HepG2 (cell line): Measurements from ENCODE around the gene ADRA2A.

Experiments
- CTCF ChIP-seq: sonication (generic); formaldehyde crosslinking; IDR thresholded peaks from 2 replicates; pipeline ENCODE4 v1.5.0; 2020; ENCODE audit warnings: mild to moderate bottlenecking, missing genetic modification reagents, moderate library complexity
- FOSL2 ChIP-seq: sonication (generic); formaldehyde crosslinking; IDR thresholded peaks from 2 replicates; pipeline ENCODE4 v1.4.0; 2020; ENCODE audit warnings: missing genetic modification reagents
- KDM1A ChIP-seq: IDR thresholded peaks from 2 replicates; pipeline ENCODE4 v1.6.1; 2016; ENCODE audit warnings: missing compliant biosample characterization
- MTA1 ChIP-seq: sonication (generic); formaldehyde crosslinking; IDR thresholded peaks from 2 replicates; pipeline ENCODE4 v1.4.0; 2020; ENCODE audit warnings: missing genetic modification reagents, mild to moderate bottlenecking, borderline replicate concordance
- SKIL ChIP-seq: sonication (generic); formaldehyde crosslinking; IDR thresholded peaks from 2 replicates; pipeline ENCODE4 v1.8.0; 2022; ENCODE audit warnings: missing genetic modification reagents, mild to moderate bottlenecking, moderate library complexity, borderline replicate concordance
- SMARCC2 ChIP-seq: fragments of 450-650 bp; IDR thresholded peaks from 2 replicates; pipeline ENCODE4 v1.6.1; 2017; ENCODE audit warnings: antibody characterized with exemption, mild to moderate bottlenecking
- SP5 ChIP-seq: IDR thresholded peaks from 2 replicates; pipeline ENCODE4 v1.6.1; 2016; ENCODE audit warnings: low read depth, borderline replicate concordance
- SRSF1 ChIP-seq: fragments of 200-400 bp; formaldehyde crosslinking; optimal IDR thresholded peaks from 2 replicates; pipeline ENCODE3; 2017; ENCODE audit warnings: mild to moderate bottlenecking, low read depth, low read length, moderate library complexity
- ZBTB14 ChIP-seq: sonication (generic); formaldehyde crosslinking; IDR thresholded peaks from 2 replicates; pipeline ENCODE4 v1.4.0; 2020; ENCODE audit warnings: missing genetic modification reagents
- ZNF274 ChIP-seq: sonication (generic); formaldehyde crosslinking; IDR thresholded peaks from 2 replicates; pipeline ENCODE4 v1.5.1; 2020; ENCODE audit warnings: mild to moderate bottlenecking, missing genetic modification reagents
- TF ChIP-seq, protein P1 (sequence below): sonication (generic); formaldehyde crosslinking; IDR thresholded peaks from 2 replicates; pipeline ENCODE4 v1.4.0; 2020; ENCODE audit warnings: missing genetic modification reagents

GRCh38 chr10:111037858-111038257 is 39.0 kb upstream of the ADRA2A start:
- TF ChIP-seq, protein P1, sequence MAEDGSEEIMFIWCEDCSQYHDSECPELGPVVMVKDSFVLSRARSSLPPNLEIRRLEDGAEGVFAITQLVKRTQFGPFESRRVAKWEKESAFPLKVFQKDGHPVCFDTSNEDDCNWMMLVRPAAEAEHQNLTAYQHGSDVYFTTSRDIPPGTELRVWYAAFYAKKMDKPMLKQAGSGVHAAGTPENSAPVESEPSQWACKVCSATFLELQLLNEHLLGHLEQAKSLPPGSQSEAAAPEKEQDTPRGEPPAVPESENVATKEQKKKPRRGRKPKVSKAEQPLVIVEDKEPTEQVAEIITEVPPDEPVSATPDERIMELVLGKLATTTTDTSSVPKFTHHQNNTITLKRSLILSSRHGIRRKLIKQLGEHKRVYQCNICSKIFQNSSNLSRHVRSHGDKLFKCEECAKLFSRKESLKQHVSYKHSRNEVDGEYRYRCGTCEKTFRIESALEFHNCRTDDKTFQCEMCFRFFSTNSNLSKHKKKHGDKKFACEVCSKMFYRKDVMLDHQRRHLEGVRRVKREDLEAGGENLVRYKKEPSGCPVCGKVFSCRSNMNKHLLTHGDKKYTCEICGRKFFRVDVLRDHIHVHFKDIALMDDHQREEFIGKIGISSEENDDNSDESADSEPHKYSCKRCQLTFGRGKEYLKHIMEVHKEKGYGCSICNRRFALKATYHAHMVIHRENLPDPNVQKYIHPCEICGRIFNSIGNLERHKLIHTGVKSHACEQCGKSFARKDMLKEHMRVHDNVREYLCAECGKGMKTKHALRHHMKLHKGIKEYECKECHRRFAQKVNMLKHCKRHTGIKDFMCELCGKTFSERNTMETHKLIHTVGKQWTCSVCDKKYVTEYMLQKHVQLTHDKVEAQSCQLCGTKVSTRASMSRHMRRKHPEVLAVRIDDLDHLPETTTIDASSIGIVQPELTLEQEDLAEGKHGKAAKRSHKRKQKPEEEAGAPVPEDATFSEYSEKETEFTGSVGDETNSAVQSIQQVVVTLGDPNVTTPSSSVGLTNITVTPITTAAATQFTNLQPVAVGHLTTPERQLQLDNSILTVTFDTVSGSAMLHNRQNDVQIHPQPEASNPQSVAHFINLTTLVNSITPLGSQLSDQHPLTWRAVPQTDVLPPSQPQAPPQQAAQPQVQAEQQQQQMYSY (CRISPR knock-in tag), result no peak
- TF ChIP-seq FOSL2 (CRISPR knock-in tag), result no peak
- TF ChIP-seq KDM1A (CRISPR knock-in tag), result no peak
- TF ChIP-seq SP5 (CRISPR knock-in tag), result no peak
- no peak for TF ChIP-seq CTCF (CRISPR knock-in tag)
- TF ChIP-seq SRSF1, result no peak
- no peak for TF ChIP-seq SKIL (CRISPR knock-in tag)
- no peak for TF ChIP-seq ZBTB14 (CRISPR knock-in tag)
- no peak for TF ChIP-seq ZNF274 (CRISPR knock-in tag)
- TF ChIP-seq SMARCC2, result no peak
- no peak for TF ChIP-seq MTA1 (CRISPR knock-in tag)
